AG20443 (cell line): ENCODE data around the gene ELAVL2.
A peak's percentile ranks its signal among the peaks of the same experiment; 100 is the strongest.

Experiments used
- DNase-seq: peaks from one replicate; pipeline ENCODE4 v3.0.0; 2012; ENCODE audit warnings: low spot score, mixed read lengths

The ELAVL2 gene

GRCh38 chr9:23821375-23822181 is 4.5 kb downstream of the ELAVL2 start:
- peak; percentile 16 for DNase-seq

DNA sequence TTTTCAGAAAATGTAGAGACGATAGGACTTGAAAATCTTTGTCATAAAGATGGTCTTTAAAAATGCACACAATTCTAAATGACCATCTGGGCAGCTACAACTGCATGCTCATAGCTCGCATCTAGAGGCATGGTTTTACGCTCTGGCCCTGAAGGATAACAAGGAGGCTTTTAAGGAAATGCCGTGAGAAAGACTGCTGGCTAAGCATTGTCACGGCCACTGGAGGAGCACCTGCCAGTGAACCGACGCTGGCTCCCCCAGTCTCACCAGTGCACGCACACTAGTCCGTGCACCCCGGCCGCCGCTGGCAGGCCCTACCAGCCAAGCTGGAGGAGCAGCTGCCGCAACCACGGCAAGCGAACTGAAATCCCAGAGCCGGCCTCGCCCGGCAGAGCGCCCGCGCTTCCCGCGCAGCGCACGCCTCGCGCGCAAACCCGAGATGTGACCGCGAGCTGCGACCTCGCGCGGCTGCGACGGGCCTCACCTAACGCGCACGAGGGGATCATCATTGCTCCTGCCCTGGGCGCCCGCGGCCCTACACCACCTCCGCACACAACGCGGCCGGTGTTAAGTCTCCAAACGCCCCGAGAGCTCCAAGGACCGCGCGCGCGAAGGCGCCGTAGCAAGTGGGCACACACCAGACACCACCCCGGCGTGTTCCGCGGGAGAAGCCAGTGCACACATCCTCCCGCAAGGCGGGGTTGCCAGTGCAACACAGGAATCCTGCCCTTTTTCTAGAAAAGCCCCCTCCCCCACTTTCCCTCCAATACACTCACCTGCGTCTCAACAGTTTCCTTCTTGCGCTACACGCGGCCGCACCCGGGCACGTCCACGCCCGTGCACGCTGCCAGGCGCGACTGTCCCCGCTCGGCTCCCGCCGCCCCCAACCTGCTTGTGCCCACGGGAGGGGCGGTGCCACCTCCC is 5.3 kb downstream of the ELAVL2 start:
- DNase-seq: no peak

DNA sequence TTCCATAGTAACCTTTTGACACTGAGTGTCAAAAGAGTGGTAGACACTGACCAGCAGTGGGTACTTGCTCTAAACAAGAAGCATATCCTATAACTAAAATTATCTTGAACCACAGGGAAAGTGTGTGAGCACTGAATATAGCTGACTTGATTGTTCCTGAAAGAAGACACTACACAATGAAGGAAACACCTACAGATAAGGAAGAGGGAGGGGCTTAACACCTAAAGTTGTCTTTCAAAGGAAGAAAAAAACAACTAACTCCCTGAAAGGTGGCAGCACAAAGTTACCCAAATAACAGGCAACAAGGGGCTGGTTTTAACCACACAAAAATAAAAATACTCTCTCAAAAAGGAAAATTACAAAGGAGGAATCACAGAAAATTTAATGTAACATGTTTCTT is 6.6 kb downstream of the ELAVL2 start:
- DNase-seq: no peak

DNA sequence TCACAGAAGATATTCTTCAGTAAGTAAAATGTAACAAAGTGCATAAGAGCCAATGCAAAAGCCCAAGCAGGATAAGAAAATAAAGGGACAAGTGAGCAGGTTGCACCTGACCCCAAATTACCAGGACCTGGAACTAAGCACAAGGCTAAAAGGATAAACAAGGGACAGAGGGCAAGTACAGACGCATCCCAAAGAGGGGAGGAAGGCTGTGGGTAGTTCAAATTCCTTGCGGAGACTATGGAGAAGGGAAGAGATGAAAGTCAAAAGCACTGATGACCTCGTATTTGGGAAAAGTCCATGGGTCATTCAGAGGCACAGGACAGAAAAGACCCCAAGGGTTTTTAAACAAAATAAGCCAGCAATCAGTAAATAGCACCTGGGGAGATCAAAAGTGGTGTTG is 11.8 kb downstream of the ELAVL2 start:
- DNase-seq: no peak

- DNase-seq: no peak
Observed at GRCh38 chr9:23812673-23813072, 13.4 kb downstream of the ELAVL2 start.

DNA sequence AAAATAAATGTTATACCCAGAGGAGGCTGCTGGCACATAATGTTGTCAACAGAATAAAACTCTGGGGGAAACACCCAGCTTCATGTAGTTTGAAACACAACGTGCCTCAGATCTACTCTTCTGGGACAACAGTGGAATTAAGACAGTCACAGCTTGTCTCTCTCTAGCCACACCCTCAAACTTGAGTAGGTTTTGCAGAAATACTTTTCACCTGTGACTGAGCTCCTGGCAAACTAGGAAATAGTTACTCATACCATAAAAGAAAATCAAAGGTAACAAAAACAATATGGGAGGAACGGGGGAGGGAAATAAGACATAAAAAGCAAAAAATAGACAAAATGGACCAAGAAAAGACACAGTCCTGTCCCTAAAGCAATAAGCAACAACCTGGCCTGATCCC is 14.4 kb downstream of the ELAVL2 start:
- DNase-seq: no peak

GRCh38 chr9:23803216-23803615 is 22.8 kb downstream of the ELAVL2 start:
- no peak for DNase-seq

GRCh38 chr9:23801523-23801922 is 24.5 kb downstream of the ELAVL2 start:
- DNase-seq: no peak

GRCh38 chr9:23799521-23799920 is 26.5 kb downstream of the ELAVL2 start:
- no peak for DNase-seq

DNA sequence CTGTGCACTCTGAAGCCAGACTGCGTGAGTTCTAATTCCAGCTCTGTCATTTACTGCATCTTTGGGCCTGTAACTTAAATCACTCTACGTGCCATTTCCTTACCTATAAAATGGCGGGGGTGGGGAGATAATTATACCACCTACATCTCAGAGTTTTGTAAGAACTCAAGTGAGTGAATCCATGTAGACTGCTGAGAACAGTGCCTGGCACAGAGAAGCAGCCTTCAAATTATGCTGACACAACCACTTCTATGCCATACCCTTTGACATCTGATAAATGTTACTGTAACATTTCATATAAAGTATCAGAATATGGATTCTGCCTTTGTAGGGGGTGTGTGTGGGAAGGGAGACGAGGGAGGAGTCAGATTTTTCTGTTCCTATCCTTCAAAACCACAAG is 27.7 kb downstream of the ELAVL2 start:
- no peak for DNase-seq

DNA sequence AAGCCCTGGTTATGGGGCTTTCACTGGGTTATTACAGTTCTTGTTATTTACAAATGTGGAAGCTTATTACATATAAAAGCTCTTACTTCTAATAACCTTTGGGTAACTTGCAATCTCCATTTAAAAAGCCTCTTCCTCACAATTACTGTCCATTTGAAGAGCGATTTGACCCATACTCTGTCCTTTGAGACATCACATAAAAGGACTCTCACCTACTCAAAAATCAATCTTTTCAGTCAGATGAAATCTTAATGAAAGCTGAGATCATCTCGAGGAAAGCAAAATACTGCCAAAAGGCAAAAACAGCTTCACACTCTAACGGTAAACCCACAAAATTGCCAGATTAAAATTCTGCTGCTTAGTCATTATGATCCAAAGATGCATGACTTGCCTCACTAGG is 29.8 kb downstream of the ELAVL2 start:
- no peak for DNase-seq

GRCh38 chr9:23790351-23791260 is 35.4 kb downstream of the ELAVL2 start:
- DNase-seq: no peak

DNA sequence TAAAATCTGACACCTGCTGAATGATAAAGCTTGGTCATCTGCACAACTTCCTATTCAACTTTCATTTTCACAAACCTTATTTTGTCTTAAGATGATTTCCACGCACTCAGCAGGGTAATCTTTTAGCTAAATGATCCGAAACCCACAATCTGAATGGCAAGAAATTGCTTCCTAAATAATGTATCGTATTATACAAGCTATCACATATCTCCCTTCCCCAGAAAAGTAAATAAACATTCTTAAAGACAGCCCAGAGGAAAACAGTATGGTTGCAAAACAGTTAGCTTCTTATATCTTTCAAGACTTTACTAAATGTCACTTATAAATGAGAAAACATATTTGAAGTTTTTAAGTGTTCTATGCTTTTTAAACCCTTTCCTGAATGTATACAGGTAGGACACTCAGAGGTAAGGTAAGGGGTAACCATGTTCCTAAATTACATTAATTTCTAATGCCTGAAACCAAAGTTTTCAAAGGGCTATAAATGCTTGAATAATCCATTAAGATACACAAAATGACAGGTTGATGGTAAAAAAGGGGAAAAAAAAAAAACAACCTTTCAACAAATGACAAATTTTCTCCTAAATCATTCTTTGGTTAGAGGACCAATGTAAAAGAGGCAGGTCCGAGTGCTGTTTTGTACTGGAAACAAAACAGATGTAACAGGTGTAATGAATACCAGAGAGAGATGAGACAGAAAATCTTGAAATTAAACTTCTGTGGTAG is 36.3 kb downstream of the ELAVL2 start:
- DNase-seq: no peak

- DNase-seq: no peak
Observed at GRCh38 chr9:23784962-23785361, 41.1 kb downstream of the ELAVL2 start.

- no peak for DNase-seq
Observed at GRCh38 chr9:23783509-23783908, 42.5 kb downstream of the ELAVL2 start.

- no peak for DNase-seq
Observed at GRCh38 chr9:23779220-23779619, 46.8 kb downstream of the ELAVL2 start.

GRCh38 chr9:23777328-23777727 is 48.7 kb downstream of the ELAVL2 start:
- no peak for DNase-seq

DNA sequence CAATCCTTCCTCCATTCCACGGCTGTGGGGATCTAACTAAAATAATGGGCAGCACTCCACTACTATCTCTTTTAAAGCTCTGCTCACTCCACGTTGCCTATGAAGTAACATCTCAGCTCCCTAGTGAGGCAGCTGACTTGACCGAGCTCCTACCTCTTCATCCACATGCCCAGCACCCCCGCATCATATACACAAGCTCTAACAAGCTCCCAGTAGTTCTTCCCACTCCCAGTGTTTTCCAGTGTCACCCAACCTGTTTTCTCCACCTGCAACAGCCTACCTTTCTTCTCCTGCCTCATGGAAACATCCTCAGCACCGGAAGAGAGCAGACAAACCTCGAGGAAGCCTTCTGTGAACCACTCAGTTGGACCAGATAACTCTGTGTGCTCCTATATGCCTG is 50.5 kb downstream of the ELAVL2 start:
- no peak for DNase-seq

GRCh38 chr9:23774266-23774665 is 51.8 kb downstream of the ELAVL2 start:
- DNase-seq: no peak

DNA sequence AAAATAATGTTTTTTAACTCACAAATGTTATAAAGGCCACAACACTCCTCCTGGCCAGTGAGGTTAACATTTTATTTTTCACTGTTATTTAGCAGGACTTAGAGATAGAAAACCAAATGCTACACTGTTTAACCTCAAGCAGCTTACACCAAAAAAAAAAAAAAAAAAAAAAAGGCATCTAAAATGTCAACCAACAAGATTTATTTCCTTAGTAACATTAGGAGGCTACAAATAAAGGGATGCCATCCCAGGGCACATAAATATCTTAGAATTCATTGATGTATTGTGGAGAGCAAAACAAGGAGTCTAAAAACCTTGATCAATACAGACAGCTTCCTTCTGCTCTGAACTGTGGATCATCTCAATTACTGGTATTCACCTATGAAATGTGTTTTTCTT is 53.7 kb downstream of the ELAVL2 start:
- no peak for DNase-seq

DNA sequence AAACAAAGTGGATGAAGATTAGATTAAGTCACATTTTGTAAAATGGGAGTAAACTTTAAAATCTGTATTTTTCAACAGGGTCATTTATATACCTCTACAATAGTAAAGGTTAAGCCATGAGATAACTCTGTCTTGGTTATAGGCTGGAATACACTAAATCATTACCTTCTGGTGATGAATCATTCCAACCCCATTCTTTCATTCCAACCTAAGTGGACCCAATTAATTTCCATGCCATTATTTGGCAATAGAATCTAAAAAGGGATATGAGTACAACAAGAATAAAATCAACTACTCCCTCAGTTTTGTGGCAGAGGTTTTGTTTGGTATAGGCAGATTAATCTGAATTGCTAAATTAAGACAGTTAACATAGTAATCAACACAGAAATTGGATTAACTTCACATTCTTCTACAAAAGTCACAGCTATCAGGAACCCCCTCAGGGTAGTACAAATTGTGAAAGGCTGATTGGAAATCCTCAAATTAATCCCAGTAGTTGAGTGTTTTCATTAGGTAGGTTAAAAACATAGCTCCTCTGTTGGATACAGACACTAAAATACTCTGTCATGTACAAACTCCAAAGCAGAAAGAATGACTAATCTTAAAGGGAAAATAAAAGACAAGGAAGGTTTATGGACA is 54.2 kb downstream of the ELAVL2 start:
- DNase-seq: no peak
